CD4-positive, CD25-positive, alpha-beta regulatory T cell (primary cell): ENCODE results near the gene GNPTAB. TPM values are rescaled to one million over a fixed set of nuclear protein-coding genes. Genes with fewer than 3 reads are reported as not detected.
"Not testable (repeated sequence)": the region's sequence is repeated elsewhere in the genome, so short reads cannot be mapped to it uniquely, and the experiment has no call there.

Experiments used
- ATAC-seq, 2 donors: fragments of 150-1000 bp; cut with Tn5 transposase; one replicate each; pipeline ENCODE4 v1.10.0; 2021; ENCODE audit warnings: low read depth in 2 of 2, moderate number of reproducible peaks in 2 of 2, moderate library complexity in 1 of 2
- DNase-seq, 3 donors: peaks; one replicate each; pipeline versions ENCODE4 v3.0.0 to v3.0.0-alpha.2; 2012 to 2022; ENCODE audit warnings: mixed read lengths in 1 of 3
- H3K27ac ChIP-seq: one replicate; pipeline ENCODE4 v1.7.0; 2013; ENCODE audit warnings: mild to moderate bottlenecking, low read length; ENCODE audit not compliant: insufficient read depth, poor library complexity, severe bottlenecking
- H3K27me3 ChIP-seq: one replicate; pipeline ENCODE4 v1.7.0; 2013; ENCODE audit warnings: low read length; ENCODE audit not compliant: control insufficient read depth, insufficient read depth
- H3K36me3 ChIP-seq: one replicate; pipeline ENCODE4 v1.7.0; 2013; ENCODE audit warnings: mild to moderate bottlenecking, low read length, moderate library complexity; ENCODE audit not compliant: control insufficient read depth, insufficient read depth
- H3K4me1 ChIP-seq: 2 replicates; pipeline ENCODE4 v1.7.0; 2013; ENCODE audit warnings: mild to moderate bottlenecking, low read length; ENCODE audit not compliant: insufficient read depth, control insufficient read depth, poor library complexity, severe bottlenecking
- H3K4me3 ChIP-seq: one replicate; pipeline ENCODE4 v1.7.0; 2013; ENCODE audit warnings: low read depth, mild to moderate bottlenecking, low read length, moderate library complexity
- H3K9me3 ChIP-seq, 2 experiments: 1 replicate in 1 of 2; 2 replicates in 1 of 2; pipeline ENCODE4 v1.7.0; 2013; ENCODE audit warnings: low read length in 2 of 2, mild to moderate bottlenecking in 1 of 2, moderate library complexity in 1 of 2; ENCODE audit not compliant: control insufficient read depth in 2 of 2
- H3K27ac Mint-ChIP-seq, 3 donors: one replicate each; pipeline ENCODE4 v1.8.0; 2020 to 2022; ENCODE audit warnings: mild to moderate bottlenecking in 3 of 3, mixed read lengths in 3 of 3, moderate library complexity in 2 of 3
- H3K27me3 Mint-ChIP-seq: one replicate; pipeline ENCODE4 v1.8.0; 2022; ENCODE audit warnings: mild to moderate bottlenecking, mixed read lengths
- H3K36me3 Mint-ChIP-seq: one replicate; pipeline ENCODE4 v1.8.0; 2020; ENCODE audit warnings: mixed read lengths
- H3K4me1 Mint-ChIP-seq, 4 donors: one replicate each; pipeline ENCODE4 v1.8.0; 2020 to 2022; ENCODE audit warnings: mixed read lengths in 4 of 4, mild to moderate bottlenecking in 1 of 4
- H3K4me3 Mint-ChIP-seq, 4 donors: one replicate each; pipeline ENCODE4 v1.8.0; 2020 to 2022; ENCODE audit warnings: mild to moderate bottlenecking in 4 of 4, mixed read lengths in 4 of 4, moderate library complexity in 3 of 4
- H3K9me3 Mint-ChIP-seq, 7 donors: one replicate each; pipeline ENCODE4 v1.8.0; 2020 to 2022; ENCODE audit warnings: mixed read lengths in 7 of 7, mild to moderate bottlenecking in 3 of 7, moderate library complexity in 2 of 7
- polyA plus RNA-seq, 4 donors: library from polyadenylated mRNA; unstranded; fragments of 300-500 nt; fragmentation: Illumina TruSeq; gene quantifications; one replicate each; pipeline ENCODE4 v1.2.3, GENCODE V29; 2021
- total RNA-seq: library from RNA; stranded (reverse); gene quantifications from one replicate; pipeline ENCODE4 v1.2.3, GENCODE V29; 2022

GNPTAB gene
- total and polyA plus RNA-seq, 5 donors from 2014 or later = 25.8 to 53.6 (median 32.2) TPM

- peaks cover 0 to 1% (median 0%) of the 10 kb centered on the region in 4 donors for H3K4me1 Mint-ChIP-seq
- Histone ChIP-seq H3K27me3 (no peaks in the 10 kb centered on the region), H3K4me3 (no peak overlapping the region), H3K27ac (no peak overlapping the region), H3K36me3 (no peaks in the 10 kb centered on the region), H3K4me1 (no peaks in the 10 kb centered on the region), H3K9me3 (no peaks in the 10 kb centered on the region)
- peaks cover 0 to 2% (median 0%) of the 10 kb centered on the region in 7 donors for H3K9me3 Mint-ChIP-seq
- no peak overlapping the region for H3K4me3 Mint-ChIP-seq
- H3K36me3 Mint-ChIP-seq = no peaks in the 10 kb centered on the region
- DNase-seq (no peak), ATAC-seq (no peak)
- H3K27ac Mint-ChIP-seq = no peak overlapping the region
- no peaks in the 10 kb centered on the region for H3K27me3 Mint-ChIP-seq
Observed at GRCh38 chr12:101870925-101871324, 40.2 kb upstream of the GNPTAB start.

GRCh38 chr12:101867619-101868018 is 36.9 kb upstream of the GNPTAB start:
- H3K4me1 ChIP-seq, H3K4me1 Mint-ChIP-seq, H3K4me3 ChIP-seq, DNase-seq, H3K27me3 Mint-ChIP-seq, H3K27ac ChIP-seq, H3K9me3 ChIP-seq, H3K27me3 ChIP-seq, H3K36me3 Mint-ChIP-seq, H3K27ac Mint-ChIP-seq, H3K36me3 ChIP-seq, H3K4me3 Mint-ChIP-seq, ATAC-seq, H3K9me3 Mint-ChIP-seq: not testable (repeated sequence)

GRCh38 chr12:101866615-101867373 is 36.0 kb upstream of the GNPTAB start:
- H3K27ac ChIP-seq = no peak overlapping the region

GRCh38 chr12:101863981-101864380 is 33.2 kb upstream of the GNPTAB start:
- no peak for ATAC-seq

More at GRCh38 chr12:101866615-101867373, 36.0 kb upstream of the GNPTAB start:
- H3K9me3 Mint-ChIP-seq = peaks cover 0 to 7% (median 0%) of the 10 kb centered on the region in 7 donors
- H3K27me3 Mint-ChIP-seq = no peaks in the 10 kb centered on the region
- ATAC-seq (no peak), DNase-seq (no peak)
- H3K4me1 Mint-ChIP-seq = peaks cover 0 to 3% (median 0%) of the 10 kb centered on the region in 4 donors
- Histone ChIP-seq H3K27me3 (no peaks in the 10 kb centered on the region), H3K36me3 (no peaks in the 10 kb centered on the region), H3K4me1 (no peaks in the 10 kb centered on the region), H3K9me3 (no peaks in the 10 kb centered on the region), H3K4me3 (no peak overlapping the region)
- H3K36me3 Mint-ChIP-seq = no peaks in the 10 kb centered on the region
- H3K27ac Mint-ChIP-seq = no peak overlapping the region
- H3K4me3 Mint-ChIP-seq = no peak overlapping the region

DNA sequence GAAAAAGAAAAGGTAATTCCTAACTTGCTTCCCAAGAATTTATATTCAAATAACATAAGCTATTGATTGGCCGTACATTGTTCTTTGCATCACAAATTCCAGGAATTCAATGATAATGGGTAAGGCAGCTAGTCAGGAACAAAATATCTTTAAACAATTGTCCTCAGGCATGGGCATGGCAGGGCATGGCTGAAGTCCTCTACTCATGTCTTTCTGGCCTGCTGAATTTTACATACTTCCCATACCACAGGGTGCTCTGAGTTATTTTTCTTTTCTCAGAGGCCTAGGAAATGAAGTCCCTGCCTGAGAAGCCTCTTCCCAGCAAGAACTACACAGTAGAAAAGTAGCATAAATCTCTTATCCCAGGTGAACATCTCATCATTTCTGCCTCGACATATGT is 31.5 kb upstream of the GNPTAB start:
- Histone ChIP-seq H3K27me3 (no peaks in the 10 kb centered on the region), H3K4me3 (no peak overlapping the region), H3K4me1 (no peaks in the 10 kb centered on the region), H3K36me3 (no peaks in the 10 kb centered on the region), H3K27ac (no peak overlapping the region), H3K9me3 (no peaks in the 10 kb centered on the region)
- no peaks in the 10 kb centered on the region for H3K36me3 Mint-ChIP-seq
- no peak overlapping the region for H3K27ac Mint-ChIP-seq
- no peaks in the 10 kb centered on the region for H3K27me3 Mint-ChIP-seq
- ATAC-seq (no peak), DNase-seq (no peak)
- peaks cover 0 to 3% (median 0%) of the 10 kb centered on the region in 4 donors for H3K4me1 Mint-ChIP-seq
- H3K4me3 Mint-ChIP-seq = no peak overlapping the region
- H3K9me3 Mint-ChIP-seq = peaks cover 0 to 7% (median 0%) of the 10 kb centered on the region in 7 donors

More at GRCh38 chr12:101863981-101864380, 33.2 kb upstream of the GNPTAB start:
- Histone ChIP-seq H3K27ac (no peak overlapping the region), H3K4me1 (no peaks in the 10 kb centered on the region), H3K4me3 (no peak overlapping the region), H3K9me3 (no peaks in the 10 kb centered on the region), H3K27me3 (no peaks in the 10 kb centered on the region), H3K36me3 (no peaks in the 10 kb centered on the region)
- Mint-ChIP-seq H3K27me3 (no peaks in the 10 kb centered on the region), H3K4me1 (peaks cover 0 to 3% (median 0%) of the 10 kb centered on the region in 4 donors), H3K36me3 (no peaks in the 10 kb centered on the region), H3K4me3 (no peak overlapping the region), H3K27ac (no peak overlapping the region), H3K9me3 (peaks cover 0 to 7% (median 0%) of the 10 kb centered on the region in 7 donors)
- no peak for DNase-seq

- not testable (repeated sequence) for H3K4me1 ChIP-seq, H3K4me3 ChIP-seq, ATAC-seq, H3K9me3 ChIP-seq, H3K4me1 Mint-ChIP-seq, DNase-seq, H3K27me3 ChIP-seq, H3K36me3 ChIP-seq, H3K9me3 Mint-ChIP-seq, H3K27ac ChIP-seq, H3K27ac Mint-ChIP-seq, H3K4me3 Mint-ChIP-seq, H3K36me3 Mint-ChIP-seq, H3K27me3 Mint-ChIP-seq
Observed at GRCh38 chr12:101861688-101862087, 30.9 kb upstream of the GNPTAB start.

- DNase-seq = no peak
- no peak overlapping the region for H3K4me3 Mint-ChIP-seq
- H3K27ac Mint-ChIP-seq = peak overlapping the region in 1 of 3 donors; percentile 48
- no peaks in the 10 kb centered on the region for H3K9me3 ChIP-seq
- no peaks in the 10 kb centered on the region for H3K27me3 ChIP-seq
- H3K36me3 Mint-ChIP-seq = no peaks in the 10 kb centered on the region
- ATAC-seq = no peak
- H3K4me1 Mint-ChIP-seq = peaks cover 0 to 4% (median 2%) of the 10 kb centered on the region in 4 donors
- H3K27ac ChIP-seq = no peak overlapping the region
- no peaks in the 10 kb centered on the region for H3K4me1 ChIP-seq
- no peaks in the 10 kb centered on the region for H3K36me3 ChIP-seq
- peaks cover 9% of the 10 kb centered on the region for H3K27me3 Mint-ChIP-seq
- H3K9me3 Mint-ChIP-seq = peaks cover 0 to 2% (median 0%) of the 10 kb centered on the region in 7 donors
- H3K4me3 ChIP-seq = no peak overlapping the region
Observed at GRCh38 chr12:101859664-101860607, 29.2 kb upstream of the GNPTAB start.
